IMR-90 (cell line): Measurements from ENCODE around the gene CAMTA1.

ENCODE experiments used
- BHLHE40 ChIP-seq: fragments of 150-350 bp; IDR thresholded peaks from 2 replicates; pipeline ENCODE4 v1.6.1; 2016; ENCODE audit warnings: mild to moderate bottlenecking, low read depth, low read length
- CEBPB ChIP-seq: IDR thresholded peaks from 2 replicates; pipeline ENCODE4 v1.6.1; 2012; ENCODE audit warnings: low read depth, low read length, improper control_type of control experiment
- MAFK ChIP-seq: IDR thresholded peaks from 2 replicates; pipeline ENCODE4 v1.6.1; 2012; ENCODE audit warnings: low read depth, low read length, improper control_type of control experiment
- MAZ ChIP-seq: IDR thresholded peaks from 2 replicates; pipeline ENCODE4 v1.6.1; 2012; ENCODE audit warnings: low read depth, mild to moderate bottlenecking, low read length, improper control_type of control experiment, moderate library complexity, borderline replicate concordance
- MXI1 ChIP-seq: IDR thresholded peaks from 2 replicates; pipeline ENCODE4 v1.6.1; 2012; ENCODE audit warnings: low read depth, mild to moderate bottlenecking, low read length, moderate library complexity, borderline replicate concordance
- POLR2A ChIP-seq: IDR thresholded peaks from 2 replicates; pipeline ENCODE4 v1.6.1; 2012; ENCODE audit warnings: mild to moderate bottlenecking, low read depth, low read length
- RAD21 ChIP-seq: IDR thresholded peaks from 2 replicates; pipeline ENCODE4 v1.6.1; 2012; ENCODE audit warnings: low read length, improper control_type of control experiment
- RCOR1 ChIP-seq: IDR thresholded peaks from 2 replicates; pipeline ENCODE4 v1.6.1; 2012; ENCODE audit warnings: mild to moderate bottlenecking, low read length, improper control_type of control experiment; ENCODE audit not compliant: insufficient replicate concordance
- SMC3 ChIP-seq: fragments of 150-350 bp; IDR thresholded peaks from 2 replicates; pipeline ENCODE4 v1.6.1; 2016; ENCODE audit warnings: low read depth, mild to moderate bottlenecking, antibody characterized with exemption, low read length, moderate library complexity
- TF ChIP-seq, protein P1 (sequence below): conservative IDR thresholded peaks from 2 replicates; pipeline ENCODE4 v1.5.1; 2012; ENCODE audit warnings: mild to moderate bottlenecking, low read depth, low read length, improper control_type of control experiment

DNA sequence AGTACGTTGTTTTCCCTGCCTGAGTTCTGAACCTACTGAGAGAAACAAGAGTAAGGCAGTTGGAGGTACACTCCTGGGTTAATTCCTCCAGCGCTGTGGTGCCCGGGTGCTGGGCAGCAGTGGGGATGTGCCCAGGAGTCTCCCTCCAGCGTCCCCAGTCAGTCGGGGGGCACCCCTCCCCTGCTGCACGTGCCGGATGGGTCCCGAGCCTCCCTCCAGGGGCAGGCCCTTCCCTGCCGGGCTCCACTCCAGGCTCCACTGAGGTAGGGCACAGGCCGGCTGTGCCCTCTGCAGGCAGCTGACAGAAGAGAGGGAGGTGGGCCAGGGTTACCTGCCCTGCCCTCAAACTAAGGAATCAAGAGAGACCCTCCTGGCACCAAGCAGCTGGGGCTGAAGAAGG, 747.8 kb downstream of the CAMTA1 start:
- TF ChIP-seq, protein P1, sequence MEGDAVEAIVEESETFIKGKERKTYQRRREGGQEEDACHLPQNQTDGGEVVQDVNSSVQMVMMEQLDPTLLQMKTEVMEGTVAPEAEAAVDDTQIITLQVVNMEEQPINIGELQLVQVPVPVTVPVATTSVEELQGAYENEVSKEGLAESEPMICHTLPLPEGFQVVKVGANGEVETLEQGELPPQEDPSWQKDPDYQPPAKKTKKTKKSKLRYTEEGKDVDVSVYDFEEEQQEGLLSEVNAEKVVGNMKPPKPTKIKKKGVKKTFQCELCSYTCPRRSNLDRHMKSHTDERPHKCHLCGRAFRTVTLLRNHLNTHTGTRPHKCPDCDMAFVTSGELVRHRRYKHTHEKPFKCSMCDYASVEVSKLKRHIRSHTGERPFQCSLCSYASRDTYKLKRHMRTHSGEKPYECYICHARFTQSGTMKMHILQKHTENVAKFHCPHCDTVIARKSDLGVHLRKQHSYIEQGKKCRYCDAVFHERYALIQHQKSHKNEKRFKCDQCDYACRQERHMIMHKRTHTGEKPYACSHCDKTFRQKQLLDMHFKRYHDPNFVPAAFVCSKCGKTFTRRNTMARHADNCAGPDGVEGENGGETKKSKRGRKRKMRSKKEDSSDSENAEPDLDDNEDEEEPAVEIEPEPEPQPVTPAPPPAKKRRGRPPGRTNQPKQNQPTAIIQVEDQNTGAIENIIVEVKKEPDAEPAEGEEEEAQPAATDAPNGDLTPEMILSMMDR, result no peak
- TF ChIP-seq RCOR1 (no peak), RAD21 (no peak), POLR2A (no peak), MAZ (no peak), MAFK (no peak), CEBPB (no peak), MXI1 (no peak), SMC3 (no peak), BHLHE40 (no peak)
